Stimulated activated CD4-positive, alpha-beta T cell treated with anti-CD3 and anti-CD28 coated beads, Interleukin-1b, Interleukin-23, amount 100 ng/mL, for 1 hour (primary cell): ENCODE results near the gene ZCCHC18.
"Not testable (repeated sequence)": the region's sequence is repeated elsewhere in the genome, so short reads cannot be mapped to it uniquely, and the experiment has no call there.

Experiments
- DNase-seq, 2 donors: peaks; one replicate each; pipeline ENCODE4 v3.0.0-alpha.2; 2020; ENCODE audit warnings: low read depth in 2 of 2

Gene ZCCHC18

DNA sequence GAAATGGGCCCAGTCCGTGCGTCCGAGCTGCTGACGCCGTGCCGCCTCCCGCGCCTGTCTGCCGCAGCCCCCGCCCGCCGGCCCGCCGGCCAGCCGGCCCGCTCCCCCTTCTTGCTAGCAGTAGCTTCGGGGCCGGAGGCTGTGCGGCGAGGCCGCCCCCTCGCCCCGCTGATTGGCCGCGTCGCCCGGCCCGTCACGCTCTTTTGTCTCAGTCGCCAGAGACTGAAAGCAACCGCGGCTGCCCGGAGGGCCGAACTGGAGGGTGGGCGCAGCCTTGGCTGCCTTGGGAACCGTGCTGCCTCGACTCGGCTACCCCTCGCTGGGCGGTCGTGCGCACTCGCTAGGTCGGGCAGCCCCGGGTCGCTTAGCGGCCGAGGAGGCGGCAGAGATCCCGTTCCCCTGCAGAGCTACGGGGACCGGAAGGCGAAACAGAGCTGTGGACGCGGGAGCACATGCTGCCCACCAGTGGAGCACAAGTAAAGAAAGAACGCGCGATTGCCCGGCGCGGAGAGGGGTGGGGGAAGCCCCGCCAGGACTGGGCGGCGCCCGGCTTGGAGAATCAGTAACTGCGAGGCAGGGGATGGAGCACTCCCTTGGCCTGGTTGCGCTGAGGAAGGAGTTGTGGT, at the start of gene ZCCHC18:
ZCCHC18 (plus strand) TSS at position 198 of the 626 bp plus-strand sequence. CDS start 1,589 bp downstream, outside the sequence.
- no peak for DNase-seq

DNA sequence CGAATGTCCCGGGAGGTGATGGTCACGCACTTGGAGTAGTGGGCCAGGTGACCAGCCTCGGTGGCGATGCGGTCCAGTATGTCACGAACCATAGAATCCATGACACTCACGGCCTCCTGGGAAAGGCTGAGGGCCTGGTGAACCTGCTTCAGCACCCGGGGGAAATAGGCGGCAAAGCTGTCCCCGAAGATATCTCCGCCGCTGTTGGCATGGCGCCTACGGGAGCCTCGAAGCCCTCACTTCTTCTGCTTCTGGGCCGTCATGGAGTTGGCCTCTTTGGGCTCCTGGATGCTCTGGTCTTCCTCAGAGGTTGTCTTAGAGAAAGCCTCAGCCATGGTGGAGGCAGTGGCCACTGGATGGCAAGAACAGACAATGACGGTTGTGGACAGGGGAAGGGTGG, 49.7 kb upstream of the ZCCHC18 start:
- DNase-seq, result not testable (repeated sequence)

DNA sequence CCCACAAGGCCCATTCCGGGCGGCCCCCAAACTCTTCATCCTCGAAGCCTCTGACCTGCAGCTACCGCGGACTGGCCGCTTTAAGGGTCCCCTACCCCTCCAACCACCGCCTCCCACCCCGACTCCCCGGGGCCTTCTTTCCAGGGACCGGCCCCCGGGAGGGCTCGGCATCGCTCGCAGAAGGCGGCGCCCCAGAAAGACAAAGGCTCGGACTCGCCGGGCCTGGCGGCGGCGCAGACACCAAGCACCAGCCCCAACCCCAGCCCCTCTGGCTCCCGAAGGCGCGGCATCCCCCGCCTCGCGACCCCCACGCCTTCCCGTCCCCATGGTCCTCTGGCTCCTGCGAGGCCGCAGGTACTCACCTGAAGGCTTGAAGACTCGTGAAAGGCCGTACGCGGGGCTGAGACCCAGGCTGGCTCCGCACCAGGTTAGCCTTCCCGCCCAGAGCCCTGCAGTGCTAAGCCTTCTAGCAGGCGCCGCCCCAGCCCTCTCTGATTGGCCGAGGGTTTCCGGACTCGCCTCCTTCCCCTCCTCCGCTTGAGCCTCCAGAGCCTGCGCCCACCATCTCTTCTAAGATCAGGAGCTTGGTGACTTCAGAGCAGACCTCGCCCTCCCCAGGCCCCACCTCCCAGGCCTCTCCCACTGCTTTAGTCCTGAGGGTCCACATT, 36.4 kb upstream of the ZCCHC18 start, which contains the start of gene TMSB15C:
TMSB15C (minus strand) TSS at position 459 of the 668 bp plus-strand sequence.
- not testable (repeated sequence) for DNase-seq

DNA sequence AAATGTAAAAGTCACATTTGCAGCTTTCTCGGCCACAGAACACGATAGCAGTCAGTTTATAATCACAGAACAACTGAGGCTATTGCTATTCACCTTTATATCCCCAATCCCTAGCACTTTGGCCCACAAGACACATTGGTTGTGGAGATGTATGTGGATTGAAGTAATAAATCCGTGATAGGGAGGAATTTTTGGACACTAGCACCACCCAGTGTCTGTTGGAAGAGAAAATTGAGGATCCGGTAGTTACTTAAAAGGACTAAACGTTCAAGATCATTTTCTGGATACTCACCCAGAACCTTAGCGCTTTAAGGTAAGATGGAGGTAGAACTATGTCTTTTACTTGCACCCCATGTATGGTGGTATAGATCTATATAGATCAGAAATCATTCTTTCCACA, 34.5 kb upstream of the ZCCHC18 start:
- DNase-seq, result not testable (repeated sequence)

DNA sequence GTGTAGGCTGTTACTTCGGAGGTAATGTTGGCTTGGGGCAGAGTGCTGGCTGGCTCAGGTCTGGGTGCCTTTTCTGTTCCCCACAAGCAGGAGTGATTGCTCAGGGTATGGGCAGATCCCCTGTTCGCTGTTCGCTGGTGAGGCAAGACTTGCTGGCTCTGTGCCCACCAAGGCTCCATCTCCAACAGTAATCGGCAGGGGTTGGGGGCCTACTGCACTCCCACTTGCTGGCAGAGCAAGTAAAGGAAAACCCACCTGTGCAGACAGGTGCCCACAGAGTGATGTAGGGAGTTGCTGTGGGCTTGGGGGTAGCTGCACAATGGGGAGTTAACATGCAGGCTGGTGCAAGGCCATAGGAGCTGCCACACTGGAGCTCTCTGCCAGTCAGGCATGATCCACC, 28.3 kb upstream of the ZCCHC18 start:
- no peak for DNase-seq

DNA sequence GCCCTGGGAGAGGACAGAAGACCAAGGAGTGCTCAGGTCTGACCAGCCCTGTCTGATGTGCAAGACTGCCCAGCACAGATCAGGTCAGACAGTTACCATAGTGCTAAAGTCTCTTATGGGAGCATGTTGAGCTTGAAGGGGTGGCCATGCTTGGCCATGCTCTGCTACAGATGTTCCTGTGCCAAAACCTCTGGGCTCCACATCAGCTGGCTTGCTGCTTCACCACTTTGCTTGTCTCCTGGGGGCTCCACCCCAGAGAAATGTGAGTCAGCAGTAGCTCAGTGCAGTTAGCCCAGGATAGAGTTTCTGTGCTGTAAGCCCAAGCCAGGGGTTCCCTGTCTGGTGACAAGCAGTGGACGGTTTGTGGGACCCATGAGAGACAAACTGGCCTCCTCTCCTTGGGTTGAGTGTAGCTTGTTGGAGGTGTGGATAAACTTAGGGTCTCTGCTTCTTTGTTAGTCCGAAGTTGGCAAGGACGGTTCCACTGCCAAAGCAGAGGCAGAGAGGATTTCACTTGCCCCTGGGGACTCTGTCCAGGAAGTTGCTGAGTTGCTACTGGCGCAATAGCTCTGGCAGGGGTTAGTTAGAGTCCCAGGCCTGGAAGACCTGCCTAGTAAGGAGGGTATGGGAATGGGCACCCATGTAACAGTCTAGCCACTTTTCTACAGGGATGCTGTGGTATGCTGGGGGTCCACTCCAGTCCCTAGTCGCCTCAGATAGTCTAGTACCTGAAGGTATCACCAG, 27.6 kb upstream of the ZCCHC18 start:
- no peak for DNase-seq

DNA sequence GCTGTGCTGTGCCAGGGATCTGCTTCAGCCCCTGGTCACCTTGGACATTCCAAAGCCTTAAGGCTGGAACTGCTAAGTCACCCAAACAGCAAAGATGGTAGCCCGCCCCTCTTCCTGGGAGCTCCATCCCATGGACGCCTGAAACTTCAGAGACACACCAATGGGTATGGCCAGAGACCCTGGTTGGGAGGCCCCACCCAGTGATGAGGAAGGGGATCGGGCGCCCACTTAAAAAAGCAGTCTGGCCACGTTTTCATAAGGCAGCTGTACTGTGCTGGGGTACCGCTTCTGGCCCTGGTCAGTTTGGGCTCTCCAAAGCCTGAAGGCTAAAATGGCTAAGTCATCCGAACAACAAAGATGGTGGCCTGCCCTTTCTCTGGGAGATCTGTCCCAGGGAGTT, 26.8 kb upstream of the ZCCHC18 start:
- DNase-seq, result no peak

DNA sequence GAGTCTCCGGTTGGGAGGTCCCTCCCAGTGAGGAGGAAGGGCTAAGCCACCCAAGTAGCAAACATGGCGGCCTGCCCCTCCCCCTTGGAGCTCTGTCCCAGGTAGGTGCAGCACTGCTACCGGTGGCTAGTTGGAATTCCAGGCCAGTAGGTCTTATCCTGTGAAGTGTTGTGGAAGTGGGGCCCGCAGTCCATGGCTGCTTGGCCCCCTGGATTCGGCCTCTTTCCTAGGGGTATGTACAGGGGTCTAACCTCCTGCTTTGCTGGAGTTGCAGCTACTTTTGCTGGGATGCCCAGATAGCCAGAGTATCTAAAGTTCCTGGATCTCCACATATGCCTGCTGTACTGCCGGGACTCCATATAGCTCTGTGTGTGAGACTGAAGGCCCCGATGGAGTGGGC, 26.4 kb upstream of the ZCCHC18 start:
- DNase-seq, result no peak

DNA sequence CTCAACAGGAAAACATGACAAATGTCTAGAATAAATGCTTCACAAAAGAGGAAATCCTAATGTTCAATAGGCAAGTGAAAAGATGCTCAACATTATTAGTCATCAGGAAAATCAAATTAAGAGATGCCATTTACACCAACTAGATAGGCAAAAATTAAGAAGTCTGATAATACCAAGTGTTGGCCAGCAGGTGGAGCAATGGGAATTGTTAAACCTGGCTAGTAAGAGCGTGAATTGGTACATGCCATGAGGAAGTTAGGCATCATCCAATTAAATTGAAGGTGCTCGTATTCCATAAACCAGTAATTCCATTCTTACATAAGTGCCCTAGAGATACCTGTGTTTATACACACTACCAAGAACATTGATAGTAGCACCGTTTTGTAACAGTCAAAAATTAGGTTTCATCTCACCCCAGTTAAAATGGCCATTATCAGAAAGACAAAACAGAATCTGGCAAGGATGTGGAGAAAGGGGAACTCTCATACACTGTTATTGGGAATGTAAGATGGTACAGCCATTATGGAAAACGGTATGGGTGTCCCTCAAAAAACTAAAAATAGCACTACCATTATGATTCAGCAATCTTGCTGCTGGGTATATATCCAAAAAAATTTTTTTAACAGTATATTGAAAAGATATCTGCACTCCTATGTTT, 14.0 kb upstream of the ZCCHC18 start:
- no peak for DNase-seq

DNA sequence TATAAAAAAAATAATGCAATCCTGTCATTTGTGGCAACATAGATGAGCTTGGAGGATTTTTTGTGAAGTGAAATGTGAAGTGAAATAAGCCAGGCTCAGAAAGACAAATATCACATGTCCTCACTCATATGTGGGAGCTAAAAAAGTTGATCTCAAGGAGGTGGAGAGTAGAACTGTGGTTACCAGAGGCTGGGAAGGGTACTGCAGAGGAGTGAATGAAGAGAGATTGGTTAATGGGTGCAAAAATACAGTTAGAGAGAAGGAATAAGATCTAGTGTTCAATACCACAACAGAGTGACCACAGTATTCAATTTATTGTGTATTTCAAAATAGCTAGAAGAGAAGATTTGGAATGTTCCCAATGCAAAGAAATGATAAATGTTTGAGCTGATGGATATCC, 13.4 kb upstream of the ZCCHC18 start:
- no peak for DNase-seq

DNA sequence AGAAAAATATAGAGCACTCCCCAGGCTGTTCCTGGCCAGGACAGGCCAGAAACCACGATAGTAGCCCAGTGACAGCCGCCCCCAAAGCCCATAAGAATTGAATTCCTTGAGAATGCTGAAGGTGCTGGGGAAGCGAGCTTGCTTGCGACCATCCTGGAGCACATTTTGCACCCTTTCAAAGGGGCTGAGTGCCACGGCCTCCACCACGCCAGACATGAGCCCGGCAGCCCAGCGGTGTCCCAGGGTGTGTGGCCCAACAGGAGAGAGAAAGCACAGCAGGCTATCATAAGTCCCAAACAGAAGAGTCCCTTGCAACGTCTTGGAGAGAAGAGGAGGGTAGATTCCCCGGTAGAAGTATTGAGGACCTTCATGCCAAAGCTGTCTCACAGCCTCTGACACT, 7.6 kb upstream of the ZCCHC18 start:
- no peak for DNase-seq

DNA sequence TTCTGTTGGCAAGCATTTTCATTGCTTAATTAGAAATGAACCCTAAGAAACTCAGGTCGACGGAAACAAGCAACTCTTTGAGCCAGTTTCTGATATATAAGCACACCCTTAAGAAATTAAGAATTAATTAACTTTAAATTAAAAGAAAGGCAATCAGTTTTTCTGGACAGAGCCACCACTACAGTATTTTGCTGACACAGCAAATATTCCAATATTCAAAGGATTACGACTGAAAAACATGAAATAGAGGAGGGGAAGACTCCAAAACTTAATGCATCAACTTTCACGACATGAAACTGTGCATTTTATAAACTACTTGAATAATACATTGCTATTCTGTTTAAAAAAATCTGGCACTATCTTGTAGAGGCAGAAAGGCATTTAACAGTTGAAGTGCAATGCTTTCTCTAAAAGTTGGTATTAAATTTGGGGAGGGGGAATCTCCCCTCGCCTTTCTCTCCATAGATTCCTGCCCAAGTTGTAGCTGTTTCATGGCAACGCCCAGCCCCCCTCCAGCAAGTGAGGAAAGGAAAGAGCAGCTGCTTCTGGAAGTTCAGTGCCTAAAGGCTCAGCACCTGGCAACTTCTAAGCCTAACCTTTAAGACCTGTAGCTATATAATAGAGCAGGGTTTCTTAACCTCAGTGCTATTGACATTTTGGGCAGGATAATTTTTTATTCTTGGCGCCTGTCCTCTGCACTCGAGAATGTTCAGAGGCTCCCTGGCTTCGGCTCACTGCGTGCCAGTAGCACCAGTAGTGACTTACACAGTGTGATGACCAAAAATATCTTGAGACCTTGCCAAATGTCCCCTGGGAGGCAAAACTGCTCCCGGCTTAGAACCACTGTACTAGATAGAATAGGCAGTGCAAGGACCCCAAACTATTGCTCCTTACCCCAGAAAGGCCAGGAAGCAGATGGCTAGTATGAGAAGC, 6.7 kb upstream of the ZCCHC18 start:
- DNase-seq, result no peak

DNA sequence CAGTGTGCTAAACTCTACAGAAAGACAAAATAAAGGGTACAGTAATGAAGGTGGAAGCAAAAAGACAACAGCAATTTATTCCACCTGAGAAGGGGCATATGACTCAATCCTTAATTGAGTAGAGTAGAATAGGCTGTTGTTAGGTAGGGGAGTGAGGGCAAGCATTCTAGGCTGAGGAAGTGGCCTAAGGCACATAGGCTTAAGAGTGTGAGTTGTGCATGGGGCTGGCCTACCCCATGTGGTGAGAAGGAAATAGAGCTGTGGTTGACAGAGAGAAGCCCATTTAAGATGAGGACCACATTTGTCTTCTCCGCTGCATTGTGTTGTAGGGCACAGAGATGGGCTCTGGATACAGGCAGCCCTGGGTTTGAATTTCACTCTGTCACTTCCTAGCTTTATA, 3.4 kb upstream of the ZCCHC18 start:
- DNase-seq, result no peak

DNA sequence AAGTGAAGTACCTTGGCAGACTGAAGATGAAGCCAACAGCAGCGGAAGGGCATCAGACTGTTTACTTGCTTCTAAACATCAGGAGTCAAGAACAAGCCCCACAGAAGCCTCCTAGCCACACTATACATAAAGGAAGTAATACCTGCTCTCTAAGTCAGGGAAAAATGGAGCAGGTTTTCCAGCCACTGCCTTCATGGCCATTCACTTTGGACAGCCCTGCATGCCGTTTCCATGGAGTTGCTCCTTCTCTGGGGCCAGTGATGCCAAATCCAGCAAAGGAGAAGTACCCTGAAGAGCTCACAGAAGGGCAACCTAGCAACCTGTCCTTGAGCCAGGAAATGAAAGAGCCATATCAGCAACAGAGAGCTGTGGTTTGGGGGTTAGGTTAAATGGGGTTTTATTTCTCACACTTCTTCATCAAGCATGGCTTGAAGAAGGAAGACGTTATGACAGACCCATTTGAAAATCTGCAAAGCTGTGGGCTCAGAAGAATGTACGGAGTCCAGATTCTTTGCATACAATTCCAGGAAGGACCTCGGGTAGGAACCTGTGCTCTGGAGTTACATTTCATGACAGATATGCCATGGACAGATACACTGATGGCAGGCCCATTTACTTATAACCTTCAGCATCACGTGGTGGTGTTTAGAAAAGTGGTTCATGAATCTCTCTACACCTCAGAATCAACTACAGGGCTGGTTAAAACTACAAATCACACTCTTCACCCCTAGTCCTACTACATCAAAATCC, 1.7 kb upstream of the ZCCHC18 start:
- DNase-seq, result not testable (repeated sequence)

DNA sequence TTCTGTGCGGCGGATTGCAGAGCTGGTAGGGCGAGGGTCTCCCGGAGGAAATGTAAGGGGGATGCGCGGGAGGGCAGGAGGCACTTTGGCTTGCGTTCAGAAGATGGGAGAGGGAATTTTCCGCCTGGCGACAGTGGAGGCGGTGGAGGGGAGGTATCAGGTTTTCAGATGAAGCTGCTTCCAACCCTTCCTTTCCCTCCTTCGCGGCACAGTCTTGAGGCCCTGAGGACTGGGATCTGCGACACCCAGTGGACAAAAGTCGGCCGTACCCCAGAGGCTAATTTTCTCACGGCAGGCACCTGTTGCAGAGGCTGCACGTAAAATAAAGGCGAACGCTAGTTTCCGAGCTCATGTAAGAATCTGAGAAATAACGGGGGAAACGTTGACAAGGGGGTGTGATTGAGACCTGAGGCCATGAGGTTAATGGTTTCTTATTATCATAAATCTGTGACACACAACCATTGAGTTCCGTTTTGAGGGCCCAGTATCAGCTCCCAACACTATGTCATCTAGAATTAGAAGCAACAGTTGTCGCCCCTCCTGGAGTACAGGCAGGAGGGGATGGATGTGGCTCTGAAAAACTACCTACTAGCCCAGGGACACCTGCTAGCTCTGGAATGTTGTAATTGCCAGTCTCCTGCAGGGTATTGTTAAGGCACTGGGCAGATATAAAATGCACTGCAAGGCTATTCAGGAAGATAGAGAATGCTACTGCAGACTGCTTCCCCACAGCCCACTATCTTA, 1.1 kb downstream of the ZCCHC18 start:
- DNase-seq, result peak in 1 of 2 donors; percentile 6

DNA sequence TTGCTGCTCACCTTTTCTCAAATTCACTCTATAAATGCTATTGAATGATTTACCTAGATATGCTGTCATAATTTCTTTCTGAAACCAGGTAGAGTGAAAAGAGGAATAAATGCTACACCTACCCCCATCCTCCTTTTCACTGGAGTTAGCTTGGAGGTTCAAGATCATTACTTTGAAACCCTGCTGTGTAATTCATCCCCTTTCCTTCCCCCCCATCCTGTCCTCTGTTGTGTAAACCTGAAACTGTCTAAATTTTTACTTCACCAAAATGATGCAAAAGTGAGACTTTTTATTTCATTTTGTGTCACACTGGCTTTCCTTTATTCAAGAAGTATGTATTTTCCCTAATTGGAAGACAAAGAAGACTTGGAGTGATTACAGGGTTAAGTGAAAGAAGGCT, 5.4 kb downstream of the ZCCHC18 start:
- no peak for DNase-seq

DNA sequence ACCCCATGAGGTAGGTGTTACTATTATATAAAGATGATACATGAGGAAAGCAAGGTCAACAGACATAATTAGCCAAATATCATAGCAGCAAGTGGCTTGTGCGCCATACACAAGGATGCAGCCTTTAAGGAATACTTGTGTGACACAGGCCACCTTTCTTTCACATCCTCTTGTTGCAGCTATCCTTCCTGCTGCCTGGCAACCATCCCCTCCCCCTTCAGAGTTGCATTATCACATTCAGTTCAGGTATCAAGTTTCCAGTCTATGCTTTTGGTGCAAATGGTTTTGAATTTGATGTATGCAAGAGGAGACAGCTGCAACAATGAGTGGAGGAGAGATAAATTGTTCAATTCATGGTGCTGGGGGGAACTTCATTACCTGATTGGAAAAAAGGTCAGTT, 6.4 kb downstream of the ZCCHC18 start:
- no peak for DNase-seq

DNA sequence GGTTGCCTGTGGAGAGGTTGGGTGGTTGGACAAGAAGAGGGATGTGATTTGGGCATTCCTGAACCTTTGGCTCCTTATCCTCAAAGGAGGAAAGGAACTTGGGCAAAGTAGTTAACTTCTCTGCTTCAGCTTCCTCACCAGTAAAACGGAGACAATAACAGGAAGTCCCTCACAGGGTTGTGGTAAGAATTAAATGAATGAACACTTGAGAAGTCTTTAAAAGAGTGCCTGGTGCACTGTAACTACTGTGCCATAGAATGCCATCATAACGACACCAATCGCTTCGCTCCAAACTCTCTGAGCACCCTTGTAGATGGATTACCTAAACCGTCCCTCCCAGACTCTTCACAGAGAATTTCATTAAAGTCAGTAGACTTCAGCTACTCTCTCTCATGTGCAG, 10.5 kb downstream of the ZCCHC18 start:
- no peak for DNase-seq

DNA sequence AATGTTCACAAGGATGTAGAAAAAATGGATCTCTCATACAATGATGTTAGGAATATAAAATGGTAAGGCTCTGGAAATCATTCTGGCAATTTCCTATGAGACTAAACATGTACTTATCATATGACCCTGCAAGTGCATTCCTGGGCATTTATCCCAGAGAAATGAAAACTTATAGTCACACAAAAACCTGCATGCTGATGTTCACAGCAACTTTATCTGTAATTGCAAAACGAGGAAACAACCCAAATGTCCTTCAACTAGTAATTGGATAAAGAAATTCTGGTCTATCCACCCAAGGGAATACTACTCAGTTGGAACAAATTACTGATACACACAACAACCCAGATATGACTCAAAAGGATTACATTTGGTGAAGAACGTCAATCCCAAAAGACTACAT, 14.5 kb downstream of the ZCCHC18 start:
- DNase-seq, result no peak

DNA sequence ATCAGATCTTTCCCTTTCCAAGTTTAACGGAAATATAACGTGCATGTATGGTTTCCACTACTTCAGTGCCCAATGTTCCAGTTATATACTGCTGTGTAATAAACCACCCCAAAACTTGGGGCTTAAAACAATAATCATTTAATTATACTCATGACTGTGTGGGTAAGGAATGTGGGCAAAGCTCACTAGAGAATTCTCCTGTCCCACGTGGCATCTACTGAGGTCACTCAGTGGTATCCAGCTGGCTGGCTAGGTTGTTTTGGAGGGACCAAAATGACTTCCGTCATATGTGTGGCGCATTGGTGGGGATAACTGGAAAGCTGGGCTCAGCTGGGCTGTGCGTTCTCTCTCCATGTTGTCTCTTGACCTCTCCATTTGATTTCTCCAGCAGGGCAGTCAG, 18.5 kb downstream of the ZCCHC18 start:
- DNase-seq, result no peak
